Hematopoietic multipotent progenitor cell treated with erythropoietin and hydrocortisone succinate and interleukin-3 and kit ligand, for 15 days (in vitro differentiated cells): ENCODE measurements around the gene SCUBE2.
"Not testable (repeated sequence)": the region's sequence is repeated elsewhere in the genome, so short reads cannot be mapped to it uniquely, and the experiment has no call there.

ENCODE experiments used
- DNase-seq: peaks from one replicate; pipeline ENCODE4 v3.0.0-alpha.2; 2015; ENCODE audit warnings: low spot score

The SCUBE2 gene

GRCh38 chr11:9104580-9104979 lies 13.2 kb upstream of the SCUBE2 start:
- DNase-seq: no peak

GRCh38 chr11:9103542-9104276 lies 12.3 kb upstream of the SCUBE2 start:
- DNase-seq: no peak

- DNase-seq: no peak
Observed at GRCh38 chr11:9099617-9100016, 8.2 kb upstream of the SCUBE2 start.

- DNase-seq: not testable (repeated sequence)
Observed at GRCh38 chr11:9098455-9098854, 7.1 kb upstream of the SCUBE2 start.

GRCh38 chr11:9097186-9097943 lies 6.0 kb upstream of the SCUBE2 start:
- DNase-seq: not testable (repeated sequence)

- no peak for DNase-seq
Observed at GRCh38 chr11:9096427-9096826, 5.0 kb upstream of the SCUBE2 start.

GRCh38 chr11:9095421-9095820 lies 4.0 kb upstream of the SCUBE2 start:
- DNase-seq: no peak

- DNase-seq: no peak
Observed at GRCh38 chr11:9094420-9094819, 3.0 kb upstream of the SCUBE2 start.

GRCh38 chr11:9092853-9093778 lies 1.7 kb upstream of the SCUBE2 start:
- no peak for DNase-seq

GRCh38 chr11:9092072-9092471 lies 673 bp upstream of the SCUBE2 start:
- no peak for DNase-seq

GRCh38 chr11:9090488-9091043 lies 833 bp downstream of the SCUBE2 start:
- DNase-seq: no peak

GRCh38 chr11:9089636-9090035 lies 1.8 kb downstream of the SCUBE2 start:
- no peak for DNase-seq

GRCh38 chr11:9089061-9089460 lies 2.3 kb downstream of the SCUBE2 start:
- DNase-seq: no peak

GRCh38 chr11:9082575-9082974 lies 8.8 kb downstream of the SCUBE2 start:
- DNase-seq: no peak

GRCh38 chr11:9081153-9081552 lies 10.2 kb downstream of the SCUBE2 start:
- no peak for DNase-seq

GRCh38 chr11:9078113-9079086 lies 13.0 kb downstream of the SCUBE2 start:
- DNase-seq: no peak

- no peak for DNase-seq
Observed at GRCh38 chr11:9077164-9077563, 14.2 kb downstream of the SCUBE2 start.

- DNase-seq: no peak
Observed at GRCh38 chr11:9076661-9077060, 14.7 kb downstream of the SCUBE2 start.

GRCh38 chr11:9076046-9076445 lies 15.4 kb downstream of the SCUBE2 start:
- DNase-seq: no peak

- DNase-seq: no peak
Observed at GRCh38 chr11:9075556-9075955, 15.8 kb downstream of the SCUBE2 start.
